Astrocyte of the cerebellum (primary cell): ENCODE data around the gene FBXL17.

Experiments used
- DNase-seq: peaks from one replicate; pipeline ENCODE4 v3.0.0-alpha.2; 2011; ENCODE audit warnings: low read depth
- H3K4me3 ChIP-seq: 2 replicates; pipeline ENCODE4 v1.5.1; 2011; ENCODE audit warnings: mild to moderate bottlenecking, low read depth, low read length, moderate library complexity
- CTCF ChIP-seq: IDR thresholded peaks from 2 replicates; pipeline ENCODE4 v1.5.1; 2012; ENCODE audit warnings: low read length, low read depth, moderate library complexity, mild to moderate bottlenecking; ENCODE audit errors: missing control alignments
- in situ Hi-C: cut with HindIII; loops from 2 replicates; pipeline ENCODE4 v1.10.0; 2017; ENCODE audit warnings: low sequenced_read_pairs

Gene FBXL17

DNA sequence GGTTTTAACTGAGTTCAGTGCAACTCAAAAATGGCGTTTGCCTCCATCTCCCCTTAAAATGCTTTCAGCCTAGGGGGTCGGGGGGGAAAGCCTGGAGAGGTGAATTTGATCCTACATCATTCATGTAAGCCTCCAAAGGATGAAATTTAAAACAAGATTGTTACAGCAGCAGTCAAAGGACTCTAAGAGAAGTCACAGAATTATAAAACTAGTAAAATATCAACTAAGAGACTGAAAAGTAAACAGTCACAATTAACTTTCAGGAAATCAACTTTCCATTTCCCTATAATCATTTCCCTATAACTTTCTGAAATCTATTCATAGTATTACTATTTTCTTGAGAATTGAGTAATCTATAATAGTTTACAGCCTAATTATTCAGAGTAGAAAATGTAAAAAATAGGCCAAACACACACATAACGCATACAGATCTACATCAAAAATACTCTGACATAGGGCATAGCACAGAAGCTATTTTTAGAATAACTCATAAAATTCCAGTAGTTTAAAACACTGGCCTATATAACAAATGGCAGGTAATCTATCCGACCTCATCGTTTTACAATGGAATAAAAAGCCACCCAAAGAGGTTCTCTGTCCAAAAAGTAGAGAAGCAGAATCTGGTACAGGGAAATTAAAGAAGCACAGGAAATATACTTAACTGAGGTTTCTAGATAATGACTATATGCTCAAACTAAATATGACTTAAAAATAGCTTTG is 37.6 kb downstream of the FBXL17 start:
- no peak for TF ChIP-seq CTCF
- in situ Hi-C loops: no loop called here
- DNase-seq: no peak

GRCh38 chr5:108341866-108342265 is 40.0 kb downstream of the FBXL17 start:
- H3K4me3 ChIP-seq: no peak overlapping the region
- in situ Hi-C loops: no loop called here
- no peak for TF ChIP-seq CTCF
- no peak for DNase-seq

More for the DNA sequence above, 37.6 kb downstream of the FBXL17 start:
- no peak overlapping the region for H3K4me3 ChIP-seq

DNA sequence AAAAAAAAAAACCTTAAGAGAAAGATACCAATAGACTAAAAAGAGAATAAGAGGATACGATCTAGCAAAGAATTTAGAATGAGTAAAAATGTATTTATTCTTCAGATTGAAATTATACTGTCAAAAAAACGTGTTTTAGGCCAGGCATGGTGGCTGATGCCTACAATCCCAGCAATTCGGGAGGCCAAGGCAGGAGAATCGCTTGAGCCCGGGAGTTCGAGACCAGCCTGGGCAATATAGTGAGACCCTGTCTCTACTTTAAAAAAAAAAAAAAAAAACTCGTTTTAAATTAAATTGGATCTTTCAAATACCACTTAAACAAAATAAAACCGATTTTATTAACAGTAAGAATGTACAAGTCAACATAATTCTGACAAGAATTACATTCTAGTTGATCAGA is 41.8 kb downstream of the FBXL17 start:
- in situ Hi-C loops: no loop called here
- DNase-seq: no peak
- H3K4me3 ChIP-seq: no peak overlapping the region
- no peak for TF ChIP-seq CTCF

- no peak overlapping the region for H3K4me3 ChIP-seq
- no peak for TF ChIP-seq CTCF
- in situ Hi-C loops: no loop called here
- no peak for DNase-seq
These were observed 42.7 kb downstream of the FBXL17 start for GRCh38 chr5:108339220-108339619.

- in situ Hi-C loops: no loop called here
- no peak for TF ChIP-seq CTCF
- no peak overlapping the region for H3K4me3 ChIP-seq
- DNase-seq: no peak
These were observed 47.7 kb downstream of the FBXL17 start for GRCh38 chr5:108334225-108334624.

DNA sequence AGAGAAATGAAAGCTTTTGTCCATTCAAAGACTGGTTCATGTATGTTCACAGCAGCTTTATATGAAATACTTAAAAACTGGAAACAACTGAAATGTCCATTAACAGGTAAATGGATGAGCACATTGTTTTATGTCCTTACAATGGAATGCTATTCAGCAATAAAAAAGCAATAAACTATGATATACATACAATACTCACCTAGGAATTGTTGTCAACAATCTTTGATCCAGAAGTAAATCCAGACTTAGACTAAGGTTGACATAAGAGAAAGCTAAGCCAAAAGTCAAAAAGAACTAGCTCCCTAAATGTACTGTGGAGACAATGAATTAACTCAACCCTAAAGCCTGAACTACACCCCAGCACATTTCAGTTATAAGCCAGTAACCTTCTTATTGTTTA is 54.9 kb downstream of the FBXL17 start:
- no peak overlapping the region for H3K4me3 ChIP-seq
- no peak for TF ChIP-seq CTCF
- DNase-seq: no peak
- in situ Hi-C loops: no loop called here
